ENCODE results near the gene ACO2. TPM values are rescaled to one million over a fixed set of nuclear protein-coding genes. Genes with fewer than 3 reads are reported as not detected.

Gene ACO2
- total RNA-seq, 1 donor from 2014 or later = 662 TPM

DNA sequence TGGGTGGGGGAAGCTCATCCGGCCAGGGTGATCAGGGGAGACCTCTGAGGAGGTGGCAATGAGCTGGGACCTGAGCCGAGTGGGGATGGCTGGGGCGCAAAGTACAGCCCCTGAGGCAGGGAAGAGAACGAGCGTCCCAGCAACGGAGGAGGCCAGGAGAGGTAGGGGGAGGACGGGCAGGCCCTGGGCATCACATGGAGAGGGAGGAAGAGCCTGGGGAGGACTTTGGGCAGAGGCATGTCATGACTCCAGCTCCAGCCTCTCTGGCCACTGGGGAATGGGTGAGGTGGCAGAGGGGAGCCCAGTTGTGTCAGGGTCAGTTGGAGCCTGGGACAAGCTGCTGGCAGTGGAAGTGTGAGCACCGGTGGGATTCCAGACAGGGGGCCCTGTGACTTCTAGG lies 109.2 kb downstream of the ACO2 start:
- intact Hi-C loops (cut with DNase I) = no loop called here
- DNase-seq (ENCODE audit: low spot score) = no peak

Other genes with a start within 250 kb of the ACO2 start
- gene CHADL, start 228.2 kb upstream of the ACO2 start, total RNA-seq = 2.9 TPM
- 32.8 TPM for gene RANGAP1, start 182.9 kb upstream of the ACO2 start, total RNA-seq
- 37.2 TPM for gene ZC3H7B, start 167.6 kb upstream of the ACO2 start, total RNA-seq
- 14.0 TPM for gene TEF, start 87.2 kb upstream of the ACO2 start, total RNA-seq
- 26.9 TPM for gene TOB2, start 22.3 kb upstream of the ACO2 start, total RNA-seq
- 22.0 TPM for gene PHF5A, start 425 bp upstream of the ACO2 start, total RNA-seq
- gene POLR3H, start 75.4 kb downstream of the ACO2 start, total RNA-seq = 18.6 TPM
- 115 TPM for gene CSDC2, start 91.9 kb downstream of the ACO2 start, total RNA-seq
- gene PMM1, start 120.7 kb downstream of the ACO2 start, total RNA-seq = 21.7 TPM
- 30.6 TPM for gene DESI1, start 151.9 kb downstream of the ACO2 start, total RNA-seq
- 155 TPM for gene XRCC6, start 152.2 kb downstream of the ACO2 start, total RNA-seq
- 149 TPM for gene SNU13, start 219.8 kb downstream of the ACO2 start, total RNA-seq
- 0.40 TPM for gene MEI1, start 230.4 kb downstream of the ACO2 start, total RNA-seq